TTC549 (cell line): ENCODE measurements around the gene TTK.
"Not testable (repeated sequence)": the region's sequence is repeated elsewhere in the genome, so short reads cannot be mapped to it uniquely, and the experiment has no call there.

Experiments
- FAIRE-seq: peaks from 2 replicates; lab custom pipeline; 2012; peaks lifted over from hg19 to GRCh38; lab: Jason Lieb, UNC

The TTK gene

DNA sequence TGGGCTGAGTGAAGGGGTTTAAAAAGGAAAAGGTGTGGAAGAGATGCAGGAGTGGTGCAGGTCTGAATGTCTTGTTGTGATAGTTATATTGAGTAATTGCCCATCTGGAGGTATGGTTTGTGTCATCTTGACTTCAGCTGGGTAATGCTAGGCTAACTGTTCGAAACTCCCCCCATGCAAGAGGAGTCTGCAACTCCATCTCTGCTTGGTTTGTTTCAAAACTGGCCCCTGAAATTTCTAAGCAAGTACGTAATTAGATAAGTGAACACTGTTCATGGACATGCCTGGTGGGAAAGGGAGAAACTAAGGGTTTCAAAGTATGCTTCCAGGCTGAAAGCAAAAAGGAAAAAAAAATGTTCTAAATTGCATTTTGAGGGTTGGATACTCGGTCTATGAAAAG lies 17.1 kb downstream of the TTK start:
- no peak for FAIRE-seq

DNA sequence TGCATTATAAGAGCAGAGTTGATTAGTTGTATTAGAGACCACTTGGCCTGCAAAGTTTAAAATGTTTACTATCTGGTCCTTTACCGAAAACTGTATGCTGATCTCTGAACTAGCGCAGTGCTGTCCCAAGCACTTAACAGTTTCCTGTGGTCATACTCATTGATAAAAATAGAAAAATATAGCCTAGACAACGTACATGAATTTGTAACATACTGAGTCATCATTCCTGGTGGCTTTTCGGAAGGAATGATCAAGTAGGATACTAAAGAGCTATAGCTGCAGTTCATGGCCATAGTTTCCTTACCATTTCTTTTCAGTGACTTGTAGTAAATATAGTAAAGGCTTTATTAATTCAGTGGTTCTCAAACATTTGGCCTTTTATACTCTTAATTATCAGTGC lies 18.4 kb downstream of the TTK start:
- FAIRE-seq, result no peak

DNA sequence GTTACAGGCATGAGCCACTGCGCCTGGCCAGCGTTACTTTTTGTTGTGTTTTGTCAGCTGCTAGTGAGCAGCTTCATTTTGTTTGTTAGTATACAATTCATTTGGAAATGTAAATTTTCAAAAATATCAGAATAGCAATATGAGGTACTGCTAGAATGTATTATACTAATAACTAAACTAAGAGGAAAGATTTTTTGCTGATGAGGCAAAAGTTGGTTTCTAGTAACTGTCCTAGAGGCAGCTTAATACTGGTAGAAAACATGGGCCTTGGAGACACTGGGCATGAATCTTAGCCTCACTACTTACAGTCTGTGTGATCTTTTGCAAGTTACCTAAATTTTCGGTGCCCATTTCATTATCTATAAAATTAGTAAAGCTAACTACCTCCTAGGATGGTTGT lies 24.1 kb downstream of the TTK start:
- FAIRE-seq, result no peak

DNA sequence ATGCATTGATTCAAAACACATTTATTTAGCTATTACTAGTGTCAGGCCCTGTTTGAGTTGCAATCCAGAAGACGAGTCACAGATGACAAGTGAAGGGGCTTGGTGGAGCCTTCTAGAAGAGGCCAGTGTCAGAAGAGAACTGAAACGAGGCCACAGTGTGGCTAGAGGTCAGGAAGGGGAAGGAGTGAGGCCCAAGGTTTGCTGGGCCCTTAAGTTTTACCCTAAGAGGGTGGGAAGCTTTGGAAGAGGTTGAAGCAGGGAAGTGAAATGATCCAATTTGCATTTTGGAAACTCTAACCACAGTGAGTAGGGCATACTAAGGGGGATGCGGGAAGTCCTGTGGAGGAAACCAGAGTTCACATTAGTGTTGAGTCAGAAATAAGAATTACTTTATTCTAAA lies 25.0 kb downstream of the TTK start:
- FAIRE-seq, result no peak

- not testable (repeated sequence) for FAIRE-seq
These were observed 43.8 kb downstream of the TTK start for GRCh38 chr6:80048220-80048619.

GRCh38 chr6:80060774-80061173 lies 56.3 kb downstream of the TTK start:
- no peak for FAIRE-seq

DNA sequence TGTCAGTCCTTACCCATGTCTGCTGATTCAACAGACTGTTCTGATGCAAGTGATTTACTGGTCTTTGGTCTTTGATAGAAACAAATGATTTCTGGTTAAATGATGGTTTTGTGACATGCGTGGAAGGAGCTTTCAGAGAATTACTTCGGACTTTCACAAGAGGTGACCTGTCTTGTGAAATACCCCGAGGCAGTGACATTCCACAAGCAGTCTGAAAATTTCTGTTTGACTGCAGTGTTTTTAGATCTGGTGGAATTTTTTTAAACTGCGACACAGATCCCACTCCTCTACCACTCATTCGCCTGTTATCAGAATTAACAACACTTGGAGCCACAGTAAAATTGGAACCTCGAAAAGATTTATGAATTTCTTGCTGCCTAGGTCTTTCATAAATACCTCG lies 63.7 kb downstream of the TTK start:
- not testable (repeated sequence) for FAIRE-seq

DNA sequence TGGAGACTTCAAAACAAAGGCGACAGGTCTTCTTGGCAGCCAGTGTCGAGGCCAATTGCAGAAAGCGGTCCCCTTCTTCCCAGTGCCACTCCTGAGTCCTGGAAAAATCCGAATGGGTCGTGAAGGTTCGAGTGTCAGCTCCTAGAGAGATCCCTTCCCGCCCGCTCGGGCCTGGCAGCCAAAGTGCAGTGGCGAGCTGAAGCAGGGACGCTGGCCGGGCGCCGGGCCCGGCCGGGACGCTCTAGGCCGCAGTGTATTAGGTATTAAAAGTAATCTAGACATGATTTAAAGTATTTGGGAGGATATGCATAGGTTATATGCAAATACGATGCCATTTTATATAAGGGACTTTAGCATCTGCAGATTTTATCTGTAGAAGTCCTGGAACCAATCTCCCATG lies 66.0 kb downstream of the TTK start:
- FAIRE-seq, result not testable (repeated sequence)

DNA sequence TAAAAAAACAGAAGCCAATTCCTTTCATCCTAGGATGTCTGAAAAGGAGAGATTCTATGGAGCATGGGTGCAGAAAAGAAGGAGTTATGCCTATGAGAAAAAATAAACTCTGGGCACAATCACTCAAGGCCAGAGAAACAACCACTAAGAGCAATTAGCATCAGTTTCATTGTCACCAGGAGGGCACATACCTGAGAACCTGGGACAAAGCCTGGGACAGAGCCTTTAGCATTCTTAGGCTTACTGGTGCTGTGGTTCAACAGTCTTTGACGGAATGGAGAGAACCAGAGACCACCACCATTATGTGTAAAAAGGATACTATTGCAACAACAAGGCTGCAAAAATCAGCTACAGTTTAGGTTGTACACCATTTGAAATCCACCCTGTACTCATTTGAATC lies 72.6 kb downstream of the TTK start:
- FAIRE-seq, result no peak

DNA sequence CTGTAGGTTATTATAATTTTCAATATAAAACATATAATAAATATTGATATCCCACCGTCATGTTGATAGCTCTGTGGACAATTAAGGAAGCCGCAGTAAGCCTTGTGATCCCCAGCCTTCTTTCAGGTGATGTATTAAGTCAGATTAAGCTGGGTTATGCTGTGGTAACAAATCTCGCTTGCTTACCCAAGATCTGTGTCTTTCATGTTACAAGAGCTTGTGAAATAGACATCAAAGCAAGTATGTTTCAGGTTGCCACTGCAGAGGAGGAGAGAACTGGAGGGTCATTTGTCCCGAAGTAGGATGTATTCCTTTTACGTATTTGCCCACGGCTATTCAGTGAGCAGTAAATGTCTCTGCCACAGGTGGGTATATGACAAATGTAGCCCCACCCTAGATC lies 84.2 kb downstream of the TTK start:
- FAIRE-seq, result no peak

- no peak for FAIRE-seq
These were observed 87.1 kb downstream of the TTK start for GRCh38 chr6:80091506-80091905.
